ENCODE data around the gene ARL6IP5. TPM values are rescaled to one million over a fixed set of nuclear protein-coding genes. Genes with fewer than 3 reads are reported as not detected.
A peak's percentile ranks its signal among the peaks of the same experiment; 100 is the strongest.

Gene ARL6IP5
- total RNA-seq, 1 donor = 177 TPM

GRCh38 chr3:69085833-69086722 is 1.3 kb downstream of the ARL6IP5 start:
- DNase-seq (ENCODE audit: low read depth) = peak; percentile 97
- peak overlapping the region; percentile 96 for H3K4me3 ChIP-seq (ENCODE audit: low read depth, low read length)
- no peak for TF ChIP-seq CTCF (IDR thresholded peaks at IDR 0.05; ENCODE audit: insufficient read depth, low read length)

GRCh38 chr3:69087030-69087791 is 2.5 kb downstream of the ARL6IP5 start:
- no peak for TF ChIP-seq CTCF (IDR thresholded peaks at IDR 0.05; ENCODE audit: insufficient read depth, low read length)
- H3K4me3 ChIP-seq (ENCODE audit: low read depth, low read length) = peak overlapping the region; percentile 96
- DNase-seq (ENCODE audit: low read depth) = no peak

- DNase-seq (ENCODE audit: low read depth) = peak; percentile 59
- peak overlapping the region; percentile 6 for H3K4me3 ChIP-seq (ENCODE audit: low read depth, low read length)
- TF ChIP-seq CTCF (IDR thresholded peaks at IDR 0.05; ENCODE audit: insufficient read depth, low read length) = peak; percentile 17
These were observed 3.3 kb downstream of the ARL6IP5 start for GRCh38 chr3:69088063-69088462.

GRCh38 chr3:69090021-69090420 is 5.3 kb downstream of the ARL6IP5 start:
- TF ChIP-seq CTCF (IDR thresholded peaks at IDR 0.05; ENCODE audit: insufficient read depth, low read length) = no peak
- H3K4me3 ChIP-seq (ENCODE audit: low read depth, low read length) = no peak overlapping the region
- DNase-seq (ENCODE audit: low read depth) = peak; percentile 77

- DNase-seq (ENCODE audit: low read depth) = no peak
- TF ChIP-seq CTCF (IDR thresholded peaks at IDR 0.05; ENCODE audit: insufficient read depth, low read length) = no peak
- H3K4me3 ChIP-seq (ENCODE audit: low read depth, low read length) = no peak overlapping the region
These were observed 6.8 kb downstream of the ARL6IP5 start for GRCh38 chr3:69091389-69092029.

- no peak for TF ChIP-seq CTCF (IDR thresholded peaks at IDR 0.05; ENCODE audit: insufficient read depth, low read length)
- H3K4me3 ChIP-seq (ENCODE audit: low read depth, low read length) = no peak overlapping the region
- no peak for DNase-seq (ENCODE audit: low read depth)
These were observed 7.3 kb downstream of the ARL6IP5 start for GRCh38 chr3:69092030-69092516.

All from fibroblast of the aortic adventitia (primary cell).